ENCODE results near the gene MTARC2.

DNA sequence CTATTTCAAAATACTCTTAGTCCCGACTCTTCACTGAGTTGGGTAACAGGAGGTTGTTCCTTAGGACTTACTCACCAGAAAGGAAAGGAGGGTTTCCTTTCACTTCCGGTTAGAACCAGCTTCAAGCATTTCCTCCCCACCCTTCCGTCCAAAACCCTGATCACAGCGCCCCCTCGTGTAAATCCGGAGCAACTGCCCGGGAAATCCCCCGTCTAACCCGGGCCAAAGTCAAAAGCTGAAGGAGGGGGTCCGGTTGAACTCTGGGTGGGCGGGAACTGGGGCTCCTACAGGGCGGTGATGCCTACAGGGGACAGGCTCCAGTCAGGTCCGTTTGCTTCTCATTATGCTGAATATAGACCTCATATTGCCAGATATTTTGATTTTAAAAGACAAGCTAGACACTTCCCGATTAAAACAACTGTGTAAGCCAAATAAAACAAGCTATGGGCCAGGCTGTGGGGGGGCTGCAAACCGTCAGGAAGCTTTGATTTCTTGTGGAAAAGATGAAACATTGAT lies 15.0 kb upstream of the MTARC2 start:
- TF ChIP-seq EP300 (IDR thresholded peaks at IDR 0.05; ENCODE audit: borderline replicate concordance in 1 of 2, low read depth in 1 of 2, low read length in 1 of 2): 0 out of 4 replicates have a peak, but pooled peaks of 1 of the 2 experiments have one; percentile 8
- 0 out of 2 replicates have a peak, but pooled peaks have one; percentile 30 for TF ChIP-seq TAF1 (IDR thresholded peaks at IDR 0.05; ENCODE audit: borderline replicate concordance, low read depth, low read length)
- TF ChIP-seq, protein P1, sequence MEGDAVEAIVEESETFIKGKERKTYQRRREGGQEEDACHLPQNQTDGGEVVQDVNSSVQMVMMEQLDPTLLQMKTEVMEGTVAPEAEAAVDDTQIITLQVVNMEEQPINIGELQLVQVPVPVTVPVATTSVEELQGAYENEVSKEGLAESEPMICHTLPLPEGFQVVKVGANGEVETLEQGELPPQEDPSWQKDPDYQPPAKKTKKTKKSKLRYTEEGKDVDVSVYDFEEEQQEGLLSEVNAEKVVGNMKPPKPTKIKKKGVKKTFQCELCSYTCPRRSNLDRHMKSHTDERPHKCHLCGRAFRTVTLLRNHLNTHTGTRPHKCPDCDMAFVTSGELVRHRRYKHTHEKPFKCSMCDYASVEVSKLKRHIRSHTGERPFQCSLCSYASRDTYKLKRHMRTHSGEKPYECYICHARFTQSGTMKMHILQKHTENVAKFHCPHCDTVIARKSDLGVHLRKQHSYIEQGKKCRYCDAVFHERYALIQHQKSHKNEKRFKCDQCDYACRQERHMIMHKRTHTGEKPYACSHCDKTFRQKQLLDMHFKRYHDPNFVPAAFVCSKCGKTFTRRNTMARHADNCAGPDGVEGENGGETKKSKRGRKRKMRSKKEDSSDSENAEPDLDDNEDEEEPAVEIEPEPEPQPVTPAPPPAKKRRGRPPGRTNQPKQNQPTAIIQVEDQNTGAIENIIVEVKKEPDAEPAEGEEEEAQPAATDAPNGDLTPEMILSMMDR (IDR thresholded peaks at IDR 0.05): peak; percentile 85
- no peak for TF ChIP-seq JUND (IDR thresholded peaks at IDR 0.05)
- TF ChIP-seq RXRA (IDR thresholded peaks at IDR 0.05; ENCODE audit: borderline replicate concordance, low read depth): no peak
- TF ChIP-seq EZH2phosphoT487 (IDR thresholded peaks at IDR 0.05; ENCODE audit: borderline replicate concordance, low read depth): no peak
